CD4-positive, alpha-beta T cell (primary cell): Measurements from ENCODE around the gene CSTF1. TPM values are rescaled to one million over a fixed set of nuclear protein-coding genes. Genes with fewer than 3 reads are reported as not detected.

ENCODE experiments used
- ATAC-seq: fragments of 200-7000 bp; cut with Tn5 transposase; one replicate; pipeline ENCODE4 v1.10.0; 2022; ENCODE audit warnings: mild to moderate bottlenecking; ENCODE audit not compliant: poor library complexity
- CTCF ChIA-PET: fragments of 350-600 bp; sonication (Branson Sonifier 250); formaldehyde crosslinking; loops from one replicate; lab custom pipeline; 2021; ENCODE audit warnings: antibody characterized with exemption, inconsistent platforms; lab: Charles Lee
- POLR2A ChIA-PET: fragments of 350-600 bp; sonication (Branson Sonifier 250); formaldehyde crosslinking; loops from one replicate; lab custom pipeline; 2021; ENCODE audit warnings: antibody characterized with exemption, inconsistent platforms; lab: Charles Lee
- DNase-seq, 14 experiments: peaks; one replicate each; pipeline ENCODE4 v3.0.0-alpha.2; 2013 to 2020; ENCODE audit warnings: mixed read lengths in 2 of 14
- H3K27ac ChIP-seq, 2 donors: one replicate each; pipeline versions ENCODE4 v1.5.1 to v1.7.0; 2013; ENCODE audit warnings: low read length in 2 of 2, low read depth in 1 of 2, mild to moderate bottlenecking in 1 of 2
- H3K27me3 ChIP-seq, 2 experiments: 1 replicate in 1 of 2; 2 replicates in 1 of 2; pipeline versions ENCODE4 v1.6.1 to v1.7.0; 2013; ENCODE audit warnings: low read length in 2 of 2, control low read depth in 1 of 2, mild to moderate bottlenecking in 1 of 2, moderate library complexity in 1 of 2; ENCODE audit not compliant: insufficient read depth in 2 of 2, control insufficient read depth in 1 of 2
- H3K36me3 ChIP-seq: one replicate; pipeline ENCODE4 v1.6.1; 2013; ENCODE audit warnings: low read length, control low read depth; ENCODE audit not compliant: insufficient read depth
- H3K4me1 ChIP-seq: one replicate; pipeline ENCODE4 v1.6.1; 2013; ENCODE audit warnings: low read length, control low read depth; ENCODE audit not compliant: insufficient read depth
- H3K4me3 ChIP-seq: one replicate; pipeline ENCODE4 v1.5.1; 2013; ENCODE audit warnings: mild to moderate bottlenecking, low read length, moderate library complexity
- H3K9me3 ChIP-seq, 2 experiments: 1 replicate in 1 of 2; 2 replicates in 1 of 2; pipeline versions ENCODE4 v1.6.1 to v1.7.0; 2013; ENCODE audit warnings: low read length in 2 of 2, mild to moderate bottlenecking in 2 of 2, control low read depth in 1 of 2, moderate library complexity in 1 of 2; ENCODE audit not compliant: control insufficient read depth in 1 of 2, insufficient read depth in 1 of 2
- H3K27ac Mint-ChIP-seq: one replicate; pipeline ENCODE4 v1.8.0; 2020; ENCODE audit warnings: mixed read lengths
- H3K27me3 Mint-ChIP-seq: one replicate; pipeline ENCODE4 v1.8.0; 2021; ENCODE audit warnings: mixed read lengths
- H3K36me3 Mint-ChIP-seq: one replicate; pipeline ENCODE4 v1.8.0; 2021; ENCODE audit warnings: low read depth, mixed read lengths
- H3K4me1 Mint-ChIP-seq: one replicate; pipeline ENCODE4 v1.8.0; 2021; ENCODE audit warnings: low read depth, mixed read lengths
- H3K4me3 Mint-ChIP-seq: one replicate; pipeline ENCODE4 v1.8.0; 2020; ENCODE audit warnings: mild to moderate bottlenecking, mixed read lengths
- H3K9me3 Mint-ChIP-seq: one replicate; pipeline ENCODE4 v1.8.0; 2020; ENCODE audit warnings: mixed read lengths
- intact Hi-C, 2 experiments: fragments of 100-400 bp; cut with DNase I in 1 of 2; cut with micrococcal nuclease in 1 of 2; formaldehyde crosslinking; loops; one replicate each; pipeline versions ENCODE4 v1.15.1 to v1.9.0; 2023 to 2025; cut with DNase I, micrococcal nuclease
- total RNA-seq, 174 experiments: library from RNA in 2 of 174; stranded (reverse) in 2 of 174; gene quantifications; one replicate each; pipeline ENCODE4 v1.2.3 and lab custom pipeline; 2021 to 2026
- TF ChIP-seq, protein P1 (sequence below): fragments of 200-600 bp; IDR thresholded peaks from one replicate; pipeline ENCODE4 v1.8.0; 2022; ENCODE audit warnings: antibody characterized with exemption, mild to moderate bottlenecking

Gene CSTF1
- total RNA-seq, 2 experiments from 2014 or later: 20.7 to 21.8 TPM

DNA sequence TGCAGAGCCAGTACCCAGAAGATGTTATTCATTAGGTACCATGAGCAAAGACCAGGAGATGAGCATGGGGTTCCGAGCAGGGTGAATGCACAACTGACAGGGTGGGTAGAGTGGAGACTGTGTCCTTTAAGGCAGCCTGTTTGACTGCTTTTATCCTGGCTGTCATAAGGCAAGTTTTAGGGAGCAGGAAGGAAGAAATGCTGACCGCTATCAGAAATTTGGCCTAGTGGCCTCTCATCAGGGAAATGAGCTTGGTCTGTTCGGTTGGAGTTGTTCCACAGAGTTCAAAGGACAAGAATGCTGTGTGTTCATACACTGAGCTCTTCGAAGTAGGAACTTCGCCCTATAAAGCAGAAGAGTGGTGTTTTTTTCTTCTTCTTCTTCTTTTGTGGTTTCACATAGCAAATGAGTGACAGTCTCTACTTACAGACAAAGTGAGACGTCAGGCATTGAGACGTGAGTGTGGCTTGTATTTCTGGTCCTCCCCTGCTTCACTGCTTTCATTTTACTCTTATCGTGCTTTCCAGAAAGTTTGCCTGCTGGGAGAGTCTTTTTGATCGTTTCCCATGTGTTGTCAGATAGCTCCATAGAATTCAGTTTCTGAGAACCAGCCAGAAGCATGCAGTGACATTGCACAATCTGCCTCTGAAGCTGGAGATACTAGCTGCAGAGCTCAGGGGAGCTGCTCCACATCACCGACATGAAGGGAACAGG, 19.5 kb downstream of the CSTF1 start, which contains the start of gene CASS4:
TSS of gene CASS4 (plus strand) at position 502 of the 714 bp plus-strand sequence. CDS start at position 701, 199 bp downstream.
- Mint-ChIP-seq H3K9me3 (no peaks in the 10 kb centered on the region), H3K36me3 (peaks cover 40% of the 10 kb centered on the region), H3K4me3 (peak within 1 kb of the TSS; percentile 95), H3K4me1 (peaks cover 59% of the 10 kb centered on the region), H3K27ac (peak within 1 kb of the TSS; percentile 91), H3K27me3 (no peaks in the 10 kb centered on the region)
- Histone ChIP-seq H3K9me3 (no peaks in the 10 kb centered on the region), H3K4me1 (peaks cover 45% of the 10 kb centered on the region), H3K27ac (peak within 1 kb of the TSS; percentile 50 to 79), H3K36me3 (peaks cover 11% of the 10 kb centered on the region), H3K27me3 (no peaks in the 10 kb centered on the region), H3K4me3 (peak within 1 kb of the TSS; percentile 62)
- intact Hi-C loops: loop anchor here in 1 of 2 experiments (1.0 to 2.0 kb wide), 4 partner anchors 20 to 56 kb away; partner anchors contain the start of genes AURKA, CSTF1 and RTF2
- peak in 9 of 14 experiments; percentile 17 to 79 (median 49) for DNase-seq
- CTCF ChIA-PET: interaction anchor here (1.6 to 1.9 kb wide), 3 partner anchors 15 to 57 kb away, joined by 3 to 6 read pairs (median 5); partner anchors contain the start of gene RTF2
- peak; percentile 83 for ATAC-seq
- TF ChIP-seq, protein P1, sequence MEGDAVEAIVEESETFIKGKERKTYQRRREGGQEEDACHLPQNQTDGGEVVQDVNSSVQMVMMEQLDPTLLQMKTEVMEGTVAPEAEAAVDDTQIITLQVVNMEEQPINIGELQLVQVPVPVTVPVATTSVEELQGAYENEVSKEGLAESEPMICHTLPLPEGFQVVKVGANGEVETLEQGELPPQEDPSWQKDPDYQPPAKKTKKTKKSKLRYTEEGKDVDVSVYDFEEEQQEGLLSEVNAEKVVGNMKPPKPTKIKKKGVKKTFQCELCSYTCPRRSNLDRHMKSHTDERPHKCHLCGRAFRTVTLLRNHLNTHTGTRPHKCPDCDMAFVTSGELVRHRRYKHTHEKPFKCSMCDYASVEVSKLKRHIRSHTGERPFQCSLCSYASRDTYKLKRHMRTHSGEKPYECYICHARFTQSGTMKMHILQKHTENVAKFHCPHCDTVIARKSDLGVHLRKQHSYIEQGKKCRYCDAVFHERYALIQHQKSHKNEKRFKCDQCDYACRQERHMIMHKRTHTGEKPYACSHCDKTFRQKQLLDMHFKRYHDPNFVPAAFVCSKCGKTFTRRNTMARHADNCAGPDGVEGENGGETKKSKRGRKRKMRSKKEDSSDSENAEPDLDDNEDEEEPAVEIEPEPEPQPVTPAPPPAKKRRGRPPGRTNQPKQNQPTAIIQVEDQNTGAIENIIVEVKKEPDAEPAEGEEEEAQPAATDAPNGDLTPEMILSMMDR: no peak
- POLR2A ChIA-PET: interaction anchor here (0.6 to 3.8 kb wide), 22 partner anchors 8 to 986 kb away, joined by 3 to 45 read pairs (median 5); partner anchors contain the start of genes AURKA, CSTF1, FAM210B and RTF2

- peak overlapping the region; percentile 62 for H3K4me3 ChIP-seq
- H3K9me3 ChIP-seq: no peaks in the 10 kb centered on the region
- H3K4me1 Mint-ChIP-seq: peaks cover 64% of the 10 kb centered on the region
- ATAC-seq: no peak
- H3K27me3 Mint-ChIP-seq: no peaks in the 10 kb centered on the region
- TF ChIP-seq, protein P1: no peak
- DNase-seq: no peak
- H3K4me3 Mint-ChIP-seq: peak overlapping the region; percentile 95
- peak overlapping the region; percentile 50 to 79 for H3K27ac ChIP-seq
- H3K27me3 ChIP-seq: no peaks in the 10 kb centered on the region
- POLR2A ChIA-PET: interaction anchor here (1.0 to 3.8 kb wide), 20 partner anchors 8 to 985 kb away, joined by 3 to 45 read pairs (median 6); partner anchors contain the start of genes AURKA, CSTF1, FAM210B and RTF2
- CTCF ChIA-PET: interaction anchor here (1.6 kb wide), 2 partner anchors 27 to 56 kb away, joined by 3 to 5 read pairs; partner anchors contain the start of gene RTF2
- H3K36me3 Mint-ChIP-seq: peaks cover 35% of the 10 kb centered on the region
- peak overlapping the region; percentile 91 for H3K27ac Mint-ChIP-seq
- H3K36me3 ChIP-seq: peaks cover 6% of the 10 kb centered on the region
- H3K9me3 Mint-ChIP-seq: no peaks in the 10 kb centered on the region
- H3K4me1 ChIP-seq: peaks cover 50% of the 10 kb centered on the region
- intact Hi-C loops: loop anchor here in 1 of 2 experiments (1.0 to 2.0 kb wide), 4 partner anchors 20 to 56 kb away; partner anchors contain the start of genes AURKA, CSTF1 and RTF2
Observed at GRCh38 chr20:56412473-56412790, 20.0 kb downstream of the CSTF1 start.

GRCh38 chr20:56412949-56413348, 20.5 kb downstream of the CSTF1 start:
- peak overlapping the region; percentile 62 for H3K4me3 ChIP-seq
- H3K9me3 ChIP-seq: no peaks in the 10 kb centered on the region
- intact Hi-C loops: loop anchor here in 1 of 2 experiments (1.0 to 2.0 kb wide), 4 partner anchors 21 to 55 kb away; partner anchors contain the start of genes AURKA, CSTF1 and RTF2
- H3K27ac ChIP-seq: peak overlapping the region; percentile 50 to 79
- TF ChIP-seq, protein P1: no peak
- peaks cover 31% of the 10 kb centered on the region for H3K36me3 Mint-ChIP-seq
- no peaks in the 10 kb centered on the region for H3K27me3 ChIP-seq
- ChIA-PET POLR2A (interaction anchor here (1.1 to 3.8 kb wide), 13 partner anchors 9 to 985 kb away, joined by 3 to 45 read pairs (median 6); partner anchors contain the start of genes AURKA, CSTF1, FAM210B and RTF2), CTCF (interaction anchor here (0.6 to 1.6 kb wide), 5 partner anchors 9 to 56 kb away, joined by 3 to 5 read pairs (median 3); partner anchors contain the start of gene RTF2)
- peak overlapping the region; percentile 95 for H3K4me3 Mint-ChIP-seq
- H3K4me1 ChIP-seq: peaks cover 56% of the 10 kb centered on the region
- H3K27ac Mint-ChIP-seq: peak overlapping the region; percentile 91
- no peak for ATAC-seq
- H3K36me3 ChIP-seq: peaks cover under 1% of the 10 kb centered on the region
- DNase-seq: no peak
- peaks cover 69% of the 10 kb centered on the region for H3K4me1 Mint-ChIP-seq
- H3K9me3 Mint-ChIP-seq: no peaks in the 10 kb centered on the region
- no peaks in the 10 kb centered on the region for H3K27me3 Mint-ChIP-seq
